BLaER1 treated with 17β-estradiol and CSF1 and Interleukin-3, amounts not matched to agents 10 nM and 100 nM (cell line): ENCODE data around the gene QRSL1.
"Not testable (repeated sequence)": the region's sequence is repeated elsewhere in the genome, so short reads cannot be mapped to it uniquely, and the experiment has no call there.

Experiments used
- H3K27ac ChIP-seq, 11 experiments: shearing (Covaris generic); formaldehyde crosslinking; 2 replicates each; pipeline ENCODE4 v1.8.1; 2022
- H3K27me3 ChIP-seq, 11 experiments: shearing (Covaris generic); formaldehyde crosslinking; 2 replicates each; pipeline ENCODE4 v1.8.1; 2022
- H3K36me3 ChIP-seq, 11 experiments: shearing (Covaris generic); formaldehyde crosslinking; 2 replicates each; pipeline ENCODE4 v1.8.1; 2022
- H3K4me1 ChIP-seq, 10 experiments: shearing (Covaris generic); formaldehyde crosslinking; 2 replicates each; pipeline ENCODE4 v1.8.1; 2022
- H3K4me2 ChIP-seq, 11 experiments: shearing (Covaris generic); formaldehyde crosslinking; 2 replicates each; pipeline ENCODE4 v1.8.1; 2022
- H3K4me3 ChIP-seq, 10 experiments: shearing (Covaris generic); formaldehyde crosslinking; 2 replicates each; pipeline ENCODE4 v1.8.1; 2022
- H3K9ac ChIP-seq, 11 experiments: shearing (Covaris generic); formaldehyde crosslinking; 2 replicates each; pipeline ENCODE4 v1.8.1; 2022
- H3K9me3 ChIP-seq, 11 experiments: shearing (Covaris generic); formaldehyde crosslinking; replicated peaks in 1 of 11; 2 replicates each; pipeline ENCODE4 v1.8.1; 2022
- H4K20me1 ChIP-seq, 11 experiments: shearing (Covaris generic); formaldehyde crosslinking; 2 replicates each; pipeline ENCODE4 v1.8.1; 2022
- Cebpa-rat ChIP-seq, 11 experiments: shearing (Covaris generic); IDR thresholded peaks; 2 replicates each; pipeline ENCODE4 v1.8.1; 2022

QRSL1 gene

DNA sequence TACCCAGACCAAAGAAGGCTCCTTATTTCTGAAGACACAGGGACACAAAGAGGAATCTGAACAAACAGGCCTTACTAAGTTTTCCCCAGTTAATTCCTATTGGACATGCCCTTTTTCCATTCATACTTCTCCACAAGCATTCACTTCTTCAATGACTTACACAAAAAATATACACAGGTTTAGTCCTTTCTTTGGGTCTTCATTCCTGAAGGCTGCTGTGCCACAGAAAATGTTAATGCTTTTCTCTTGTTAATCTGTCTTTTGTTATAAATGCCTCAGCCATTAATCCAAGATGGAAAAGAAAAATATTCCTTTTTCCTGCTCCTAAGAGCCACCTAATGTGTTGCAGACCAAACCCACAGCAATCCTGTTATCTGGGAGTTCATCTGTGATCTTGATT is 71.2 kb downstream of the QRSL1 start:
- Histone ChIP-seq H4K20me1 (no peaks in the 10 kb centered on the region), H3K4me2 (peak overlapping the region in 7 of 11 experiments; percentile 65 to 92 (median 85); a peak in 14 of 22 replicates), H3K9ac (peak overlapping the region in 1 of 11 experiments; percentile 80; a peak in 1 of 22 replicates), H3K36me3 (peaks cover 0 to 11% (median 3%) of the 10 kb centered on the region in 11 experiments; a peak in 5 of 22 replicates), H3K9me3 (peaks cover 14 to 21% (median 17%) of the 10 kb centered on the region in 11 experiments), H3K4me1 (peaks cover 12 to 100% (median 78%) of the 10 kb centered on the region in 10 experiments), H3K4me3 (peak overlapping the region in 1 of 10 experiments; percentile 12; a peak in 2 of 20 replicates), H3K27ac (peak overlapping the region in 4 of 11 experiments; percentile 68 to 90 (median 74); a peak in 5 of 22 replicates), H3K27me3 (no peaks in the 10 kb centered on the region)
- no peak for TF ChIP-seq Cebpa-rat (IDR thresholded peaks at IDR 0.05)

DNA sequence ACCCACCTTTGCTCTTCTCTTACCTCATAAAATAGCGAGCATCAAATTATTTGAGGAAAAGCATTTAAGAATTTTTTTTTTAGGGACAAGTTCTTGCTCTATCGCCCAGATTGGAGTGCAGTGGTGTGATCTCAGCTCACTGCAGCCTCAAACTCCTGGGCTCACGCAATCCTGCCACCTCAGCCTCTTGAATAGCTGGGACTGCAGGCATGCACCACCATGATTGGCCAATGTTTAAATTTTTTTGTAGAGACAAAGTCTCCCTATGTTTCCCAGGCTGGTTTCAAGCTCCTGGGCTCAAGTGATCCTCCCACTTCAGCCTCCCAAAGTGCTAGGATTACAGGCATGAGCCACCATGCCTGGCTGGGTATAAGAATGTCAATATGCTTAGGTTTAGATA is 71.8 kb downstream of the QRSL1 start:
- H3K4me2 ChIP-seq = peak overlapping the region in 9 of 11 experiments; percentile 65 to 92 (median 85); a peak in 17 of 22 replicates
- H3K9me3 ChIP-seq = peaks cover 21 to 28% (median 23%) of the 10 kb centered on the region in 11 experiments
- H3K36me3 ChIP-seq = peaks cover 0 to 15% (median 3%) of the 10 kb centered on the region in 11 experiments; a peak in 5 of 22 replicates
- not testable (repeated sequence) for H4K20me1 ChIP-seq, H3K27me3 ChIP-seq
- peak overlapping the region in 2 of 10 experiments; percentile 40 to 54; a peak in 3 of 20 replicates for H3K4me3 ChIP-seq
- peak overlapping the region in 6 of 11 experiments; percentile 42 to 90 (median 70); a peak in 9 of 22 replicates for H3K27ac ChIP-seq
- peaks cover 12 to 100% (median 73%) of the 10 kb centered on the region in 10 experiments for H3K4me1 ChIP-seq
- H3K9ac ChIP-seq = peak overlapping the region in 1 of 11 experiments; percentile 80; a peak in 3 of 22 replicates

DNA sequence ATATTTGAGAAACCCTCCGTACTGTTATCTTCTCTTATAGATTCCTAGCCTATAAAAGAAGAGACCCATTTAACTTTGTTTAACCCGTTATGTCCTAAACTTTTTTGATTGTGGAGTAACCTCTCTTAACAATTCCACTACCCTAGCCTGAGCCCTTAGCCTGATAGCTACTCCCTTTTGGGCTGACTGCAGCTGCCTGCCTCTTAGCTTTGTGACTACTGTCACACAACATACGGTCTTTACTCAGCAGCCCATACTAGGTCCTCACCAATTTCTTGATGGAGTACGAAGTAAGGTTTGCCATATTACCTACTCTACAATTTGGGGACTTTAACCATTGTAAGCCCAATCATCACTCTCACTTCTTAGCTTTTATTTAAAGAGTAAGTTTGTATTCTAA is 72.7 kb downstream of the QRSL1 start:
- no peaks in the 10 kb centered on the region for H4K20me1 ChIP-seq
- peaks cover 12 to 93% (median 67%) of the 10 kb centered on the region in 10 experiments for H3K4me1 ChIP-seq
- TF ChIP-seq Cebpa-rat (IDR thresholded peaks at IDR 0.05) = no peak
- peak overlapping the region in 7 of 10 experiments; percentile 0 to 54 (median 40); a peak in 9 of 20 replicates for H3K4me3 ChIP-seq
- H3K9me3 ChIP-seq = peaks cover 29 to 36% (median 31%) of the 10 kb centered on the region in 11 experiments
- peak overlapping the region in 5 of 11 experiments; percentile 13 to 80 (median 53); a peak in 8 of 22 replicates for H3K9ac ChIP-seq
- H3K4me2 ChIP-seq = peak overlapping the region; percentile 60 to 92 (median 84)
- H3K36me3 ChIP-seq = peaks cover 0 to 17% (median 3%) of the 10 kb centered on the region in 11 experiments; a peak in 5 of 22 replicates
- H3K27ac ChIP-seq = peak overlapping the region in 7 of 11 experiments; percentile 39 to 90 (median 68); a peak in 14 of 22 replicates
- H3K27me3 ChIP-seq = no peaks in the 10 kb centered on the region

DNA sequence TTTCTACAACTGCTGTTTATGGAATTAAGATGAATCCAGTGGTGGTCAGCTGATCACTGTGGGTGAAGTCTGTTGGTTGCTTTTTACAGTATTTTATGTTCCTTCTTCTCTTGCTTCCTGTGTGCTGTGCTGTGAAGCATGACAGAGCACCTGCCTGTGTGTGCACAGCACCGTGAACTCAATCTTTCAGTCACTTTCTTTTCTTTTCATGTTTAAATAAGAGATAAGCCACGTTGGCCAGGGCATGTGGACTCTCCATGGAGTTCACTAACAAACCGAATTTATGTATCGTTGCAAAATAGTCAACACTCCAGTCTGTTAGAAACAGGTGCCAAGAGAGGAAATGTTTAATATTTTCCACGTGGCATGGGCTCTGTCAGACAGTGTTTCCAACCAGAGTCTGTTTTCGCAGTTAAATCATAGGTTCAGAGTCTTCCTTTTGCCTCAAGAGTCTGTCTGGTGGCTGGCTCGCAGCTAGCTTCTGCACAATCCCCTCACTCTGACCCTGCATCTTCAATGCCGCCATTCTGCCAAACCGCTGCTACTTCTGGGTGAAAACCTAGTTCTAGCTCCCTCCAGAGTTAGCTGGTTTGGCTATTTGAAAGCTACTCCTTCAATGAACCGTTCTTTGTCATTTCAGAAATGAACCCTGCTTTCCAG is 73.2 kb downstream of the QRSL1 start:
- peaks cover 12 to 88% (median 61%) of the 10 kb centered on the region in 10 experiments for H3K4me1 ChIP-seq
- peak overlapping the region in 8 of 11 experiments; percentile 34 to 90 (median 60); a peak in 15 of 22 replicates for H3K27ac ChIP-seq
- H3K4me2 ChIP-seq = peak overlapping the region; percentile 60 to 92 (median 84)

DNA sequence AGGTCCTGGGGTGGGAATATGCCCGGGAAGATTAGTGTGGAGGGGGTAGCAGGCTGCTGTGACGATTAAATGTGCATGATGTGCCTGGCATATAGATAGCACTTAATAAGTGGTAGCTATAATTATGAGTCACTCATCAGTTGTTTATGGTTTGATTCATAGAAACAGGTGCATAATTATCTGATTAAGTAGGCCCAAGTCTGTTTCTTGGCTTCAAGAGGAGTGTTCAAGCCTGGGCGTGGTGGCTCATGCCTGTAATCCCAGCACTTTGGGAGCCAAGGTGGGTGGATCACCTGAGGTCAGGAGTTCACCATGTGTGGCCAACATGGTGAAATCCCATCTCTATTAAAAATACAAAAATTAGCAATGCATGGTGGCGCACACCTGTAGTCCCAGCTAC is 74.9 kb downstream of the QRSL1 start:
- no peaks in the 10 kb centered on the region for H4K20me1 ChIP-seq
- peak overlapping the region in 3 of 11 experiments; percentile 68 to 90 (median 75); a peak in 3 of 22 replicates for H3K27ac ChIP-seq
- TF ChIP-seq Cebpa-rat (IDR thresholded peaks at IDR 0.05) = no peak
- H3K9ac ChIP-seq = peak overlapping the region in 1 of 11 experiments; percentile 80; a peak in 1 of 22 replicates
- peaks cover 0 to 17% (median 3%) of the 10 kb centered on the region in 11 experiments; a peak in 5 of 22 replicates for H3K36me3 ChIP-seq
- peaks cover 30 to 51% (median 43%) of the 10 kb centered on the region in 11 experiments for H3K9me3 ChIP-seq
- peak overlapping the region in 5 of 10 experiments; percentile 0 to 54 (median 40); a peak in 3 of 20 replicates for H3K4me3 ChIP-seq
- peaks cover 12 to 70% (median 51%) of the 10 kb centered on the region in 10 experiments for H3K4me1 ChIP-seq
- peak overlapping the region in 6 of 11 experiments; percentile 69 to 92 (median 88); a peak in 10 of 22 replicates for H3K4me2 ChIP-seq
- no peaks in the 10 kb centered on the region for H3K27me3 ChIP-seq

More for the DNA sequence above, 73.2 kb downstream of the QRSL1 start:
- TF ChIP-seq Cebpa-rat (IDR thresholded peaks at IDR 0.05) = 0 out of 22 replicates have a peak, but pooled peaks of 1 of the 11 experiments have one; percentile 6
- Histone ChIP-seq H3K27me3 (no peaks in the 10 kb centered on the region), H3K9me3 (peaks cover 29 to 39% (median 34%) of the 10 kb centered on the region in 11 experiments), H3K4me3 (peak overlapping the region in 7 of 10 experiments; percentile 0 to 54 (median 40); a peak in 11 of 20 replicates), H3K9ac (peak overlapping the region in 6 of 11 experiments; percentile 31 to 80 (median 60); a peak in 10 of 22 replicates), H4K20me1 (no peaks in the 10 kb centered on the region), H3K36me3 (peaks cover 0 to 17% (median 3%) of the 10 kb centered on the region in 11 experiments; a peak in 5 of 22 replicates)

DNA sequence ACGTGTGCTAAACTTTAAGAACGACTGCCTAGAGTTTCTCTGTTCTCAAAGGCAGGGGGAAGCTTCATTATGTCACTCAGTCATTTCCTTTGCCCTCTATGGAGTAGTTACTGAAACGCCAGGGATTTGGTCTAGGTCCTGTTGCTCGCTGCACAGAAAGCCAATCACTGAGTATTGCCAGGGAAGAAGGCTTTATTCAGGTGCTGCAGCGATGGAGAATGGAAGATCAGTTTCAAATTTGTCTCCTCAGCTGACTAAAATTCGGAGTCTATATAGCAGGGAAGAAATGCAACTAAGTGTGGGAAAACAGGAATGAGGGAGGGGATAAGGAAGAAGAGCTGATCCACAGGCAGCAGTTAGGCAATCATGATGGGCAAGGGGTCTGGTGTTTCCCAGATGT is 75.8 kb downstream of the QRSL1 start:
- peak overlapping the region in 7 of 10 experiments; percentile 1 to 44 (median 40); a peak in 8 of 20 replicates for H3K4me3 ChIP-seq
- H3K9ac ChIP-seq = no peak overlapping the region
- no peak for TF ChIP-seq Cebpa-rat (IDR thresholded peaks at IDR 0.05)
- H3K4me1 ChIP-seq = peaks cover 12 to 66% (median 45%) of the 10 kb centered on the region in 10 experiments
- H3K27me3 ChIP-seq = no peaks in the 10 kb centered on the region
- no peaks in the 10 kb centered on the region for H4K20me1 ChIP-seq
- peak overlapping the region in 4 of 11 experiments; percentile 85 to 92 (median 90); a peak in 4 of 22 replicates for H3K4me2 ChIP-seq
- peaks cover 30 to 59% (median 44%) of the 10 kb centered on the region in 11 experiments for H3K9me3 ChIP-seq
- peak overlapping the region in 1 of 11 experiments; percentile 90; a peak in 2 of 22 replicates for H3K27ac ChIP-seq
- peaks cover 0 to 17% (median 3%) of the 10 kb centered on the region in 11 experiments; a peak in 5 of 22 replicates for H3K36me3 ChIP-seq

DNA sequence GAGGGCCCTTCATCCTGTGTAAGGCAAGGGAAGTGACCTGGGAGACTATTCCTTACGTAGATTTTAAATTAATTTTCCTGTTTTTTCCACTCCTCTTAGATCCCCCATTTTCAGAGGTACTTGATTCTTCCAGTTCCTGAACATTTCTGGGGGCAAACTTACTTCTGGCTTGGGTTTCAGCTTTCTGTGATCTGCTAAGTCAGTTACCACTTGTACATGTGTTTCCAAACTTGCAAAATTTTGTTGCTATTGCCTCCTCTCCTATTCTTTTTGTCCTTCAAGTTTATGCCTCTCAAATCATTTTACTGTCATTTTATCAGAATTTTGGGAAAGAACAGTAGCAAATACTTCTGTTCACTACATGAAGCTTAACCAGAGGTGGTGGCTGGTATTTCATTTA is 81.2 kb downstream of the QRSL1 start:
- H3K4me1 ChIP-seq = peaks cover under 1 to 46% (median 31%) of the 10 kb centered on the region in 10 experiments; a peak in 19 of 20 replicates
- H3K9ac ChIP-seq = no peak overlapping the region
- peak overlapping the region in 7 of 11 experiments; percentile 2 to 41 (median 12); a peak in 7 of 22 replicates for H3K4me2 ChIP-seq
- H3K27ac ChIP-seq = no peak overlapping the region
- TF ChIP-seq Cebpa-rat (IDR thresholded peaks at IDR 0.05) = no peak
- H3K36me3 ChIP-seq = peaks cover 0 to 8% (median 0%) of the 10 kb centered on the region in 11 experiments; a peak in 3 of 22 replicates
- no peaks in the 10 kb centered on the region for H3K27me3 ChIP-seq
- no peak overlapping the region for H3K4me3 ChIP-seq
- no peaks in the 10 kb centered on the region for H4K20me1 ChIP-seq
- H3K9me3 ChIP-seq = peaks cover 13 to 50% (median 32%) of the 10 kb centered on the region in 11 experiments

DNA sequence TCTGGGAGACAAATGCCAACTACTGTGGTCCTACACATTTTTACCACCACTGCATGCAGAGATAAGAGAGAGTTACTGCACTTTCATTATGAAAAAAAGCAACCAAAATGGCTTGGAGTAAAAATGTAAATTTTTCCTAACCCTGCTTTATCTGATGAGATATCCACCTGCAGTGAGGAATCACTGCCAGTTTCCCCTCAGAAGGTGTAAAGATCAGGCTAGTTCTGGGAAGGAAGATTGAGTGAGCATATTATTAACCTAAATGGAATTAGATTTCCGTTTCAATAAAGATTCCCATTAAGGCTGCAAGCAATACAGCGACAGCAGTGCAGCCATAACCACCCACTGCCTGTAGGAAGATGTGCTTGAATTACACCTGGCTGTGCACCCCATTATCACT is 84.9 kb downstream of the QRSL1 start:
- Histone ChIP-seq H3K4me3 (no peak overlapping the region), H3K27ac (no peak overlapping the region), H3K4me2 (peak overlapping the region in 8 of 11 experiments; percentile 31 to 95 (median 80); a peak in 12 of 22 replicates), H3K36me3 (no peaks in the 10 kb centered on the region), H3K27me3 (no peaks in the 10 kb centered on the region), H3K9ac (no peak overlapping the region), H4K20me1 (no peaks in the 10 kb centered on the region), H3K4me1 (peaks cover 7 to 63% (median 54%) of the 10 kb centered on the region in 10 experiments), H3K9me3 (peaks cover 0 to 26% (median 11%) of the 10 kb centered on the region in 11 experiments; a peak in 12 of 22 replicates)
- no peak for TF ChIP-seq Cebpa-rat (IDR thresholded peaks at IDR 0.05)
